HG03066 (cell line): ENCODE measurements around the gene RTN4R.

Source experiments
- ATAC-seq: cut with Tn5 transposase; IDR thresholded peaks from one replicate; pipeline ENCODE4 v1.9.1; 2021; ENCODE audit warnings: low read depth; ENCODE audit not compliant: unreplicated experiment

Gene RTN4R

GRCh38 chr22:20258584-20259326, 9.4 kb downstream of the RTN4R start:
- no peak for ATAC-seq

GRCh38 chr22:20258021-20258299, 10.2 kb downstream of the RTN4R start:
- no peak for ATAC-seq

- no peak for ATAC-seq
Measured at GRCh38 chr22:20257212-20258020, 10.7 kb downstream of the RTN4R start.

- no peak for ATAC-seq
Measured at GRCh38 chr22:20256551-20257211, 11.4 kb downstream of the RTN4R start.

GRCh38 chr22:20256027-20256426, 12.1 kb downstream of the RTN4R start:
- ATAC-seq: no peak

- ATAC-seq: no peak
Measured at GRCh38 chr22:20254975-20255946, 12.9 kb downstream of the RTN4R start.

GRCh38 chr22:20253161-20253560, 15.0 kb downstream of the RTN4R start:
- ATAC-seq: no peak

GRCh38 chr22:20251981-20252380, 16.1 kb downstream of the RTN4R start:
- no peak for ATAC-seq

- no peak for ATAC-seq
Measured at GRCh38 chr22:20251491-20251890, 16.6 kb downstream of the RTN4R start.

- no peak for ATAC-seq
Measured at GRCh38 chr22:20249797-20250354, 18.2 kb downstream of the RTN4R start.

GRCh38 chr22:20248461-20248978, 19.6 kb downstream of the RTN4R start:
- ATAC-seq: no peak

- no peak for ATAC-seq
Measured at GRCh38 chr22:20247608-20248171, 20.4 kb downstream of the RTN4R start.

- ATAC-seq: no peak
Measured at GRCh38 chr22:20247010-20247505, 21.1 kb downstream of the RTN4R start.

- ATAC-seq: no peak
Measured at GRCh38 chr22:20246368-20247009, 21.6 kb downstream of the RTN4R start.

GRCh38 chr22:20245577-20246367, 22.3 kb downstream of the RTN4R start:
- no peak for ATAC-seq

GRCh38 chr22:20244691-20245576, 23.2 kb downstream of the RTN4R start:
- ATAC-seq: no peak

GRCh38 chr22:20244250-20244648, 23.9 kb downstream of the RTN4R start:
- ATAC-seq: no peak
